ENCODE results near the gene GREB1L. TPM values are rescaled to one million over a fixed set of nuclear protein-coding genes. Genes with fewer than 3 reads are reported as not detected.

The GREB1L gene
- total RNA-seq: 1 to 10 TPM; 3.1 to 7.9 (median 5.7) TPM
- long read RNA-seq, partial matches to known transcripts: 2 of 2 reads
- long read RNA-seq, other reads (novel, unspliced or antisense): 0 of 2 reads

DNA sequence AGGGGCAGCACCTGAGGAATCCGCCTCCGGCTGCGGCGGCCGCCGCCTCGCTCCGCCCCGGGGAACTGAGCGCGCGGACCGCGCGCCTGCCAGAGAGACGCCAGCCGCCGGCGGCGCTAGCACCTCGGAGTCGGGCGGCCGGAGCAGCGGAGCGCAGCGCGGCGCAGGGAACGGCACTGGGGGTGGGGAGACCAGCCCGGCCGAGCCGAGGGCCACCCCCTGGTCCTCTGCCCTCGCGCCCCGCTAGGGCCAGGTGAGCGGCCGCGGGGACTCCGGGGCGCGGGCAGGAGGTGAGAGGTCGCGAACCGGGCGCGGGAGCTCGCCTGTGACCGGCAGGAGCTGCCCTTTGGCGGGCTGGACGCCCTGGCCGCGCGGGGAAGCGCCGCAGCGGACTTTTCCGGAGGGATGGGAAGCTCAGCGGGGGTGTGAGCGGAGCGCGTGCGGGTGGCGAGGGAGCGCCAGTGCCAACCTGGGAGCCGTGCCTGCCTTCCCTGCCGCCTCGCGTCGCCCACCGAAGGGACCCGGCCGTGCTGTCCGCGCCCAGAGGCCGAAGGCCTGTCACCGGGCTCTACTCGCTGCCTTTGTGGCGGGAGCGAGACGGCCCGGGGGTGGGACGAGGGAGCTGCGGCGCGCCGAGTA, at the start of gene GREB1L:
GREB1L (plus strand) TSS at position 92 of the 639 bp plus-strand sequence. CDS start 141,287 bp downstream, outside the sequence.
- no peaks in the 10 kb centered on the region for H3K9me3 ChIP-seq
- H3K36me3 ChIP-seq: no peaks in the 10 kb centered on the region
- peak; percentile 86 to 96 (median 89) for ATAC-seq
- H3K27me3 ChIP-seq: no peaks in the 10 kb centered on the region
- H3K4me3 ChIP-seq: peak within 1 kb of the TSS; percentile 63 to 76 (median 75)
- TF ChIP-seq, protein P1, sequence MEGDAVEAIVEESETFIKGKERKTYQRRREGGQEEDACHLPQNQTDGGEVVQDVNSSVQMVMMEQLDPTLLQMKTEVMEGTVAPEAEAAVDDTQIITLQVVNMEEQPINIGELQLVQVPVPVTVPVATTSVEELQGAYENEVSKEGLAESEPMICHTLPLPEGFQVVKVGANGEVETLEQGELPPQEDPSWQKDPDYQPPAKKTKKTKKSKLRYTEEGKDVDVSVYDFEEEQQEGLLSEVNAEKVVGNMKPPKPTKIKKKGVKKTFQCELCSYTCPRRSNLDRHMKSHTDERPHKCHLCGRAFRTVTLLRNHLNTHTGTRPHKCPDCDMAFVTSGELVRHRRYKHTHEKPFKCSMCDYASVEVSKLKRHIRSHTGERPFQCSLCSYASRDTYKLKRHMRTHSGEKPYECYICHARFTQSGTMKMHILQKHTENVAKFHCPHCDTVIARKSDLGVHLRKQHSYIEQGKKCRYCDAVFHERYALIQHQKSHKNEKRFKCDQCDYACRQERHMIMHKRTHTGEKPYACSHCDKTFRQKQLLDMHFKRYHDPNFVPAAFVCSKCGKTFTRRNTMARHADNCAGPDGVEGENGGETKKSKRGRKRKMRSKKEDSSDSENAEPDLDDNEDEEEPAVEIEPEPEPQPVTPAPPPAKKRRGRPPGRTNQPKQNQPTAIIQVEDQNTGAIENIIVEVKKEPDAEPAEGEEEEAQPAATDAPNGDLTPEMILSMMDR (IDR thresholded peaks at IDR 0.05): peak; percentile 32 to 55 (median 38)
- TF ChIP-seq POLR2A (IDR thresholded peaks at IDR 0.05): peak; percentile 17
- intact Hi-C loops (cut with DNase I): no loop called here
- 0% methylated on average over 6 of the region's 87 CpGs for WGBS (ENCODE audit: insufficient coverage, low coverage, low lambda C conversion rate, missing lambda C conversion rate)
- peak; percentile 84 to 87 (median 87) for DNase-seq
- H3K27ac ChIP-seq: peak within 1 kb of the TSS; percentile 44 to 90 (median 68)
- no peaks in the 10 kb centered on the region for H3K4me1 ChIP-seq

DNA sequence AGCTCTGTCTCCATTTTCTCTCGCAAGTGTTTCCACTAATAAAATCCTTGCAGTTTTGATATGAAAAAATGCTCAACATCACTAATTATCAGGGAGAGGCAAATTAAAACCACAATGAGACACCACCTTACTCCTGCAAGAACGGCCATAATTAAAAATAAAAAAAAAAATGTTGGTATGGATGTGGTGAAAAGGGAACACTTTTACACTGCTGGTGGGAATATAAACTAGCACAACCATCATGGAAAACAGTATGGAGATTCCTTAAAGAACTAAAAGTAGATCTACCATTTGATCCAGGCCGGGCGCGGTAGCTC, 49.8 kb upstream of the GREB1L start:
- no peak overlapping the region for H3K4me3 ChIP-seq
- H3K27me3 ChIP-seq: no peaks in the 10 kb centered on the region
- no peaks in the 10 kb centered on the region for H3K4me1 ChIP-seq
- DNase-seq (no peak), ATAC-seq (no peak)
- no peak for TF ChIP-seq POLR2A (IDR thresholded peaks at IDR 0.05)
- TF ChIP-seq, protein P1 (IDR thresholded peaks at IDR 0.05): no peak
- no peaks in the 10 kb centered on the region for H3K36me3 ChIP-seq
- intact Hi-C loops (cut with DNase I): no loop called here
- WGBS (ENCODE audit: insufficient coverage, low coverage, low lambda C conversion rate, missing lambda C conversion rate): 80% methylated on average over 5 of the region's 5 CpGs
- no peak overlapping the region for H3K27ac ChIP-seq
- no peaks in the 10 kb centered on the region for H3K9me3 ChIP-seq

GRCh38 chr18:21194871-21195771, 46.9 kb upstream of the GREB1L start:
- 5% methylated on average over 4 of the region's 4 CpGs for WGBS (ENCODE audit: insufficient coverage, low coverage, low lambda C conversion rate, missing lambda C conversion rate)
- H3K27me3 ChIP-seq: no peaks in the 10 kb centered on the region
- no peak overlapping the region for H3K27ac ChIP-seq
- intact Hi-C loops (cut with DNase I): no loop called here
- TF ChIP-seq POLR2A (IDR thresholded peaks at IDR 0.05): no peak
- TF ChIP-seq, protein P1 (IDR thresholded peaks at IDR 0.05): peak; percentile 60 to 80 (median 68)
- ATAC-seq: peak; percentile 64 to 81 (median 74)
- no peak for DNase-seq
- H3K9me3 ChIP-seq: no peaks in the 10 kb centered on the region
- H3K4me1 ChIP-seq: no peaks in the 10 kb centered on the region
- no peaks in the 10 kb centered on the region for H3K36me3 ChIP-seq
- H3K4me3 ChIP-seq: no peak overlapping the region

- intact Hi-C loops (cut with DNase I): no loop called here
- Histone ChIP-seq H3K4me1 (no peaks in the 10 kb centered on the region), H3K27ac (no peak overlapping the region), H3K36me3 (no peaks in the 10 kb centered on the region), H3K4me3 (no peak overlapping the region), H3K27me3 (no peaks in the 10 kb centered on the region), H3K9me3 (no peaks in the 10 kb centered on the region)
- no peak for DNase-seq
- ATAC-seq: no peak
- TF ChIP-seq, protein P1 (IDR thresholded peaks at IDR 0.05): no peak
- no peak for TF ChIP-seq POLR2A (IDR thresholded peaks at IDR 0.05)
- 69% methylated on average over 1 of the region's 1 CpG for WGBS (ENCODE audit: insufficient coverage, low coverage, low lambda C conversion rate, missing lambda C conversion rate)
Observed at GRCh38 chr18:21196426-21196825, 45.6 kb upstream of the GREB1L start.

Data from right lobe of liver (tissue), 6 donors.